HepG2 (cell line): ENCODE data around the gene KLHL11. TPM values are rescaled to one million over a fixed set of nuclear protein-coding genes. Genes with fewer than 3 reads are reported as not detected.

Source experiments
- CAMTA2 ChIP-seq: sonication (generic); formaldehyde crosslinking; IDR thresholded peaks from 2 replicates; pipeline ENCODE4 v1.4.0; 2020; ENCODE audit warnings: mild to moderate bottlenecking, missing genetic modification reagents, borderline replicate concordance
- CHD2 ChIP-seq: IDR thresholded peaks from 2 replicates; pipeline ENCODE4 v1.6.1; 2011; ENCODE audit warnings: low read depth, low read length, improper control_type of control experiment
- CHD4 ChIP-seq: fragments of 200-600 bp; sonication (generic); IDR thresholded peaks from 2 replicates; pipeline ENCODE4 v1.7.0; 2017; ENCODE audit warnings: mild to moderate bottlenecking, low read length, borderline replicate concordance
- GATAD1 ChIP-seq: IDR thresholded peaks from 2 replicates; pipeline ENCODE4 v1.6.1; 2016; ENCODE audit warnings: missing genetic modification reagents, missing compliant biosample characterization
- JARID2 ChIP-seq: sonication (generic); formaldehyde crosslinking; IDR thresholded peaks from 2 replicates; pipeline ENCODE4 v1.8.1; 2023; ENCODE audit warnings: missing genetic modification reagents, inconsistent platforms; ENCODE audit not compliant: insufficient replicate concordance
- JUN ChIP-seq: sonication (generic); formaldehyde crosslinking; IDR thresholded peaks from 2 replicates; pipeline ENCODE4 v1.4.0; 2020; ENCODE audit warnings: mild to moderate bottlenecking, missing genetic modification reagents
- KDM5A ChIP-seq: fragments of 200-600 bp; sonication (generic); IDR thresholded peaks from 2 replicates; pipeline ENCODE4 v1.7.0; 2018; ENCODE audit warnings: antibody characterized with exemption, mild to moderate bottlenecking, low read length, borderline replicate concordance
- KLF12 ChIP-seq: sonication (generic); formaldehyde crosslinking; IDR thresholded peaks from 2 replicates; pipeline ENCODE4 v1.4.0; 2020; ENCODE audit warnings: missing genetic modification reagents, borderline replicate concordance
- MAFG ChIP-seq: sonication (generic); formaldehyde crosslinking; IDR thresholded peaks from 2 replicates; pipeline ENCODE4 v1.5.1; 2020; ENCODE audit warnings: mild to moderate bottlenecking, missing genetic modification reagents
- NONO ChIP-seq, 2 experiments: fragments of 450-650 bp in 1 of 2; sonication (generic) in 1 of 2; formaldehyde crosslinking in 1 of 2; IDR thresholded peaks in 1 of 2; conservative IDR thresholded peaks in 1 of 2; 2 replicates each; pipeline versions ENCODE4 v1.6.1 to v1.8.0; 2017 to 2022; ENCODE audit warnings: mild to moderate bottlenecking in 1 of 2, missing genetic modification reagents in 1 of 2, moderate library complexity in 1 of 2
- NR2C2 ChIP-seq: sonication (generic); formaldehyde crosslinking; IDR thresholded peaks from 2 replicates; pipeline ENCODE4 v1.4.0; 2020; ENCODE audit warnings: missing genetic modification reagents, mild to moderate bottlenecking, moderate library complexity, borderline replicate concordance
- PHB2 ChIP-seq: fragments of 450-650 bp; IDR thresholded peaks from 2 replicates; pipeline ENCODE4 v1.6.1; 2018; ENCODE audit not compliant: partially characterized antibody
- TBX2 ChIP-seq: sonication (generic); formaldehyde crosslinking; IDR thresholded peaks from 2 replicates; pipeline ENCODE4 v1.5.0; 2020; ENCODE audit warnings: missing genetic modification reagents, mild to moderate bottlenecking, borderline replicate concordance
- ZMAT3 ChIP-seq: sonication (generic); formaldehyde crosslinking; conservative IDR thresholded peaks from 2 replicates; pipeline ENCODE4 v1.7.0; 2021; ENCODE audit warnings: missing genetic modification reagents
- ZNF543 ChIP-seq: sonication (generic); formaldehyde crosslinking; IDR thresholded peaks from 2 replicates; pipeline ENCODE4 v1.4.0; 2020; ENCODE audit warnings: mild to moderate bottlenecking, missing genetic modification reagents
- ZNF674 ChIP-seq: sonication (generic); formaldehyde crosslinking; IDR thresholded peaks from 2 replicates; pipeline ENCODE4 v1.5.0; 2020; ENCODE audit warnings: low read depth, mild to moderate bottlenecking, missing genetic modification reagents
- ZNF709 ChIP-seq: sonication (generic); formaldehyde crosslinking; IDR thresholded peaks from 2 replicates; pipeline ENCODE4 v1.5.0; 2020; ENCODE audit warnings: mild to moderate bottlenecking, missing genetic modification reagents
- ZNF777 ChIP-seq: sonication (generic); formaldehyde crosslinking; IDR thresholded peaks from 2 replicates; pipeline ENCODE4 v1.4.0; 2020; ENCODE audit warnings: missing genetic modification reagents
- ZNF781 ChIP-seq: sonication (generic); formaldehyde crosslinking; IDR thresholded peaks from 2 replicates; pipeline ENCODE4 v1.5.1; 2020; ENCODE audit warnings: borderline replicate concordance, mild to moderate bottlenecking, missing genetic modification reagents; ENCODE audit errors: not compliant biosample characterization
- ZSCAN25 ChIP-seq: sonication (generic); formaldehyde crosslinking; IDR thresholded peaks from 2 replicates; pipeline ENCODE4 v1.8.0; 2022; ENCODE audit warnings: mild to moderate bottlenecking, missing genetic modification reagents
- polyA plus RNA-seq, 8 experiments: library from polyadenylated mRNA; depleted of rRNA in 3 of 8; stranded (reverse) in 7 of 8; unstranded in 1 of 8; fragments of >200 nt; fragmentation: Illumina TruSeq in 4 of 8; extraction: Trizol in 4 of 8; gene quantifications; 2 replicates each; pipeline versions ENCODE4 v1.2.1 to v1.2.3, GENCODE V29; 2011 to 2016; ENCODE audit warnings: low read depth in 4 of 8, missing spikeins in 1 of 8, mixed read lengths in 1 of 8; ENCODE audit not compliant: insufficient read depth in 1 of 8
- total RNA-seq, 5 experiments: library from RNA; depleted of rRNA; stranded (reverse); fragments of >200 nt; fragmentation: Illumina TruSeq; extraction: Trizol; gene quantifications; 2 replicates each; pipeline ENCODE4 v1.2.3, GENCODE V29; 2016; ENCODE audit warnings: low read depth in 1 of 5
- TF ChIP-seq, protein P1 (sequence below): sonication (generic); formaldehyde crosslinking; IDR thresholded peaks from 2 replicates; pipeline ENCODE4 v1.4.0; 2020; ENCODE audit warnings: missing genetic modification reagents
- TF ChIP-seq, protein P2 (sequence below): sonication (generic); formaldehyde crosslinking; IDR thresholded peaks from 2 replicates; pipeline ENCODE4 v1.4.0; 2020; ENCODE audit warnings: mild to moderate bottlenecking, missing genetic modification reagents
- TF ChIP-seq, protein P3 (sequence below): fragments of 450-650 bp; IDR thresholded peaks from 2 replicates; pipeline ENCODE4 v1.6.1; 2017; ENCODE audit warnings: mild to moderate bottlenecking

KLHL11 gene
- total and polyA plus RNA-seq, 2 of the 13 experiments (the other 11 are each of a cell fraction or from before 2014, with no cell fraction given): 7.7 to 27.5 TPM

DNA sequence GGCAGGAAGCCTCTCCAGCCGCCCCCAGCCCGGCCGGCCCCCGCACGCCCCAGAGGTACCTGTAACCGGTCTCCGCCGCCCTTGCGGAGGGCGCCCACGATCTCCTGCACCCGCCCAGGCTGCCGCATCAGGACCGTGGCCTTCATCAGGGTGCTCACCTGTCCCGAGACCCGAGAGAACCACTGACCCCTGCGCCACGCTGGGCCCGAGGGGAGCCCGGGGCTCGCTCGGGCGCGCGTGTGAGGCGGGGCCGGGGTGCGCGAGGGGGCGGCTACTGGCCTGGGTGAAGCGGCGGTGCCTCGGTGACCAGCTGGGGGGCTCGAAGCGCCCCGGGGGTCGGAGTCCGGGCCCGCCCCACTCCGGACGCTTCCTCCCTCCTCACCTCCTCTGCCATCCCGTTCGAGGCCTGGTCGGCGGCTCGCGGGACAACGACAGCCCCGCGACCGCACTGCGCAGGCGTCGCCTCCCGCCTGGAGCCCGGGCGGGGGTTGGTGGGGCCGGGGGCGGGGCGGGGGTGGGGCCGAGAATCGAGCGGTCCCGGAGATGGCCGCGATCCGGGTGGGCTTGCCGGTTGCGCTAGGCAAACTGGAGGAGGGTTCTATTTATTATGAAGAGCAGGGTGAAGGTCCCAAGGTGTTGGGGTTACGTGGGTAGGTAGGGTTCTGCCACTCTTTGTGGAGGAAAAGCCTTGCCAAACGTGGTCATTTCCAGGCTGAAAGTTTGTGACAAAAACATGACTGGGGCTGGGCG, 29.2 kb downstream of the KLHL11 start, which contains the start of gene NT5C3B (continued):
- peak; percentile 78 for TF ChIP-seq ZSCAN25
- no peak for TF ChIP-seq PHB2
- 0 out of 2 replicates have a peak, but pooled peaks have one; percentile 38 for TF ChIP-seq ZNF777 (CRISPR knock-in tag)
- TF ChIP-seq, protein P1, sequence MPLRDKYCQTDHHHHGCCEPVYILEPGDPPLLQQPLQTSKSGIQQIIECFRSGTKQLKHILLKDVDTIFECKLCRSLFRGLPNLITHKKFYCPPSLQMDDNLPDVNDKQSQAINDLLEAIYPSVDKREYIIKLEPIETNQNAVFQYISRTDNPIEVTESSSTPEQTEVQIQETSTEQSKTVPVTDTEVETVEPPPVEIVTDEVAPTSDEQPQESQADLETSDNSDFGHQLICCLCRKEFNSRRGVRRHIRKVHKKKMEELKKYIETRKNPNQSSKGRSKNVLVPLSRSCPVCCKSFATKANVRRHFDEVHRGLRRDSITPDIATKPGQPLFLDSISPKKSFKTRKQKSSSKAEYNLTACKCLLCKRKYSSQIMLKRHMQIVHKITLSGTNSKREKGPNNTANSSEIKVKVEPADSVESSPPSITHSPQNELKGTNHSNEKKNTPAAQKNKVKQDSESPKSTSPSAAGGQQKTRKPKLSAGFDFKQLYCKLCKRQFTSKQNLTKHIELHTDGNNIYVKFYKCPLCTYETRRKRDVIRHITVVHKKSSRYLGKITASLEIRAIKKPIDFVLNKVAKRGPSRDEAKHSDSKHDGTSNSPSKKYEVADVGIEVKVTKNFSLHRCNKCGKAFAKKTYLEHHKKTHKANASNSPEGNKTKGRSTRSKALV (CRISPR knock-in tag): 0 out of 2 replicates have a peak, but pooled peaks have one; percentile 35
- no peak for TF ChIP-seq KLF12 (CRISPR knock-in tag)
- TF ChIP-seq MAFG (CRISPR knock-in tag): no peak
- no peak for TF ChIP-seq CHD4
- TF ChIP-seq JARID2 (CRISPR knock-in tag): no peak
- TF ChIP-seq JUN: no peak
- TF ChIP-seq ZNF674 (CRISPR knock-in tag): peak; percentile 83; the same call in 1 of the 2 replicates
- peak; percentile 95 for TF ChIP-seq CAMTA2 (CRISPR knock-in tag)
- TF ChIP-seq TBX2: peak; percentile 66; the same call in 1 of the 2 replicates
- peak; percentile 27; the same call in 1 of the 2 replicates for TF ChIP-seq GATAD1 (CRISPR knock-in tag)
- TF ChIP-seq NONO (IDR thresholded peaks at IDR 0.05): no peak
- peak; percentile 81 for TF ChIP-seq NONO (CRISPR knock-in tag; conservative IDR thresholded peaks at IDR 0.05)
- peak; percentile 30; the same call in 1 of the 2 replicates for TF ChIP-seq ZNF543
- peak; percentile 63 for TF ChIP-seq ZNF709 (CRISPR knock-in tag)
- peak; percentile 39; the same call in 1 of the 2 replicates for TF ChIP-seq KDM5A
- peak; percentile 25 for TF ChIP-seq NR2C2 (CRISPR knock-in tag)
- TF ChIP-seq ZNF781 (CRISPR knock-in tag): no peak
- no peak for TF ChIP-seq CHD2
- TF ChIP-seq, protein P2, sequence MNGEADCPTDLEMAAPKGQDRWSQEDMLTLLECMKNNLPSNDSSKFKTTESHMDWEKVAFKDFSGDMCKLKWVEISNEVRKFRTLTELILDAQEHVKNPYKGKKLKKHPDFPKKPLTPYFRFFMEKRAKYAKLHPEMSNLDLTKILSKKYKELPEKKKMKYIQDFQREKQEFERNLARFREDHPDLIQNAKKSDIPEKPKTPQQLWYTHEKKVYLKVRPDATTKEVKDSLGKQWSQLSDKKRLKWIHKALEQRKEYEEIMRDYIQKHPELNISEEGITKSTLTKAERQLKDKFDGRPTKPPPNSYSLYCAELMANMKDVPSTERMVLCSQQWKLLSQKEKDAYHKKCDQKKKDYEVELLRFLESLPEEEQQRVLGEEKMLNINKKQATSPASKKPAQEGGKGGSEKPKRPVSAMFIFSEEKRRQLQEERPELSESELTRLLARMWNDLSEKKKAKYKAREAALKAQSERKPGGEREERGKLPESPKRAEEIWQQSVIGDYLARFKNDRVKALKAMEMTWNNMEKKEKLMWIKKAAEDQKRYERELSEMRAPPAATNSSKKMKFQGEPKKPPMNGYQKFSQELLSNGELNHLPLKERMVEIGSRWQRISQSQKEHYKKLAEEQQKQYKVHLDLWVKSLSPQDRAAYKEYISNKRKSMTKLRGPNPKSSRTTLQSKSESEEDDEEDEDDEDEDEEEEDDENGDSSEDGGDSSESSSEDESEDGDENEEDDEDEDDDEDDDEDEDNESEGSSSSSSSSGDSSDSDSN (CRISPR knock-in tag): peak; percentile 60
- TF ChIP-seq, protein P3, sequence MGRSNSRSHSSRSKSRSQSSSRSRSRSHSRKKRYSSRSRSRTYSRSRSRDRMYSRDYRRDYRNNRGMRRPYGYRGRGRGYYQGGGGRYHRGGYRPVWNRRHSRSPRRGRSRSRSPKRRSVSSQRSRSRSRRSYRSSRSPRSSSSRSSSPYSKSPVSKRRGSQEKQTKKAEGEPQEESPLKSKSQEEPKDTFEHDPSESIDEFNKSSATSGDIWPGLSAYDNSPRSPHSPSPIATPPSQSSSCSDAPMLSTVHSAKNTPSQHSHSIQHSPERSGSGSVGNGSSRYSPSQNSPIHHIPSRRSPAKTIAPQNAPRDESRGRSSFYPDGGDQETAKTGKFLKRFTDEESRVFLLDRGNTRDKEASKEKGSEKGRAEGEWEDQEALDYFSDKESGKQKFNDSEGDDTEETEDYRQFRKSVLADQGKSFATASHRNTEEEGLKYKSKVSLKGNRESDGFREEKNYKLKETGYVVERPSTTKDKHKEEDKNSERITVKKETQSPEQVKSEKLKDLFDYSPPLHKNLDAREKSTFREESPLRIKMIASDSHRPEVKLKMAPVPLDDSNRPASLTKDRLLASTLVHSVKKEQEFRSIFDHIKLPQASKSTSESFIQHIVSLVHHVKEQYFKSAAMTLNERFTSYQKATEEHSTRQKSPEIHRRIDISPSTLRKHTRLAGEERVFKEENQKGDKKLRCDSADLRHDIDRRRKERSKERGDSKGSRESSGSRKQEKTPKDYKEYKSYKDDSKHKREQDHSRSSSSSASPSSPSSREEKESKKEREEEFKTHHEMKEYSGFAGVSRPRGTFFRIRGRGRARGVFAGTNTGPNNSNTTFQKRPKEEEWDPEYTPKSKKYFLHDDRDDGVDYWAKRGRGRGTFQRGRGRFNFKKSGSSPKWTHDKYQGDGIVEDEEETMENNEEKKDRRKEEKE: no peak
- TF ChIP-seq ZMAT3 (CRISPR knock-in tag): no peak
